Stimulated activated naive B cell treated with anti-CD40 and anti-IgM and Interleukin-4, amounts not matched to agents 10 μg/mL and 1 μg/mL and 100 μg/mL, for 72 hours (primary cell): ENCODE measurements around the gene RBBP8NL.

ENCODE experiments used
- ATAC-seq, 2 donors: fragments of 150-1000 bp; cut with Tn5 transposase; replicated peaks; 2 replicates each; pipeline ENCODE4 v1.10.0; 2021; ENCODE audit warnings: moderate library complexity in 1 of 2
- DNase-seq: peaks from one replicate; pipeline ENCODE4 v3.0.0; 2021
- H3K27ac Mint-ChIP-seq: one replicate; pipeline ENCODE4 v1.8.0; 2022; ENCODE audit warnings: mild to moderate bottlenecking, mixed read lengths
- H3K27me3 Mint-ChIP-seq, 2 donors: one replicate each; pipeline ENCODE4 v1.8.0; 2022; ENCODE audit warnings: mixed read lengths in 2 of 2
- H3K36me3 Mint-ChIP-seq, 2 donors: one replicate each; pipeline ENCODE4 v1.8.0; 2022; ENCODE audit warnings: mixed read lengths in 2 of 2, mild to moderate bottlenecking in 1 of 2
- H3K4me1 Mint-ChIP-seq, 2 donors: one replicate each; pipeline ENCODE4 v1.8.0; 2022; ENCODE audit warnings: mixed read lengths in 2 of 2, mild to moderate bottlenecking in 1 of 2
- H3K4me3 Mint-ChIP-seq, 2 donors: one replicate each; pipeline ENCODE4 v1.8.0; 2022; ENCODE audit warnings: mild to moderate bottlenecking in 2 of 2, mixed read lengths in 2 of 2, moderate library complexity in 1 of 2
- H3K9me3 Mint-ChIP-seq, 2 donors: one replicate each; pipeline ENCODE4 v1.8.0; 2022; ENCODE audit warnings: mixed read lengths in 2 of 2, mild to moderate bottlenecking in 1 of 2

RBBP8NL gene

GRCh38 chr20:62466806-62467537 is 39.6 kb upstream of the RBBP8NL start:
- DNase-seq (no peak), ATAC-seq (peak in 1 of 2 donors; percentile 23)
- Mint-ChIP-seq H3K36me3 (no peaks in the 10 kb centered on the region), H3K9me3 (no peaks in the 10 kb centered on the region), H3K27ac (no peak overlapping the region), H3K4me3 (no peak overlapping the region), H3K27me3 (peaks cover 26% of the 10 kb centered on the region in 2 donors), H3K4me1 (peaks cover 0 to 1% of the 10 kb centered on the region in 2 donors)

- DNase-seq (no peak), ATAC-seq (no peak)
- no peaks in the 10 kb centered on the region for H3K9me3 Mint-ChIP-seq
- H3K4me3 Mint-ChIP-seq, result no peak overlapping the region
- no peaks in the 10 kb centered on the region for H3K36me3 Mint-ChIP-seq
- no peak overlapping the region for H3K27ac Mint-ChIP-seq
- H3K4me1 Mint-ChIP-seq, result no peaks in the 10 kb centered on the region
- peaks cover 22 to 23% of the 10 kb centered on the region in 2 donors for H3K27me3 Mint-ChIP-seq
Observed at GRCh38 chr20:62466072-62466760, 38.9 kb upstream of the RBBP8NL start.

- Mint-ChIP-seq H3K4me1 (no peaks in the 10 kb centered on the region), H3K27me3 (peaks cover 12 to 24% of the 10 kb centered on the region in 2 donors), H3K27ac (no peak overlapping the region), H3K36me3 (no peaks in the 10 kb centered on the region), H3K4me3 (no peak overlapping the region), H3K9me3 (no peaks in the 10 kb centered on the region)
- ATAC-seq (no peak), DNase-seq (no peak)
Observed at GRCh38 chr20:62464990-62465389, 37.7 kb upstream of the RBBP8NL start.

GRCh38 chr20:62464425-62464770 is 37.1 kb upstream of the RBBP8NL start:
- ATAC-seq (no peak), DNase-seq (no peak)
- Mint-ChIP-seq H3K4me1 (no peaks in the 10 kb centered on the region), H3K36me3 (no peaks in the 10 kb centered on the region), H3K27me3 (peaks cover 7 to 18% of the 10 kb centered on the region in 2 donors), H3K9me3 (no peaks in the 10 kb centered on the region), H3K4me3 (no peak overlapping the region), H3K27ac (no peak overlapping the region)

- peaks cover 3 to 14% of the 10 kb centered on the region in 2 donors for H3K27me3 Mint-ChIP-seq
- no peak overlapping the region for H3K4me3 Mint-ChIP-seq
- H3K4me1 Mint-ChIP-seq, result no peaks in the 10 kb centered on the region
Observed at GRCh38 chr20:62463651-62464424, 36.5 kb upstream of the RBBP8NL start.

GRCh38 chr20:62462976-62463592 is 35.7 kb upstream of the RBBP8NL start:
- peaks cover 4 to 14% of the 10 kb centered on the region in 2 donors for H3K27me3 Mint-ChIP-seq
- no peak overlapping the region for H3K27ac Mint-ChIP-seq
- peaks cover 0 to 2% of the 10 kb centered on the region in 2 donors for H3K4me1 Mint-ChIP-seq
- H3K36me3 Mint-ChIP-seq, result no peaks in the 10 kb centered on the region
- ATAC-seq (no peak), DNase-seq (no peak)
- H3K9me3 Mint-ChIP-seq, result no peaks in the 10 kb centered on the region
- no peak overlapping the region for H3K4me3 Mint-ChIP-seq

More at GRCh38 chr20:62463651-62464424, 36.5 kb upstream of the RBBP8NL start:
- H3K27ac Mint-ChIP-seq, result no peak overlapping the region
- no peaks in the 10 kb centered on the region for H3K9me3 Mint-ChIP-seq
- H3K36me3 Mint-ChIP-seq, result no peaks in the 10 kb centered on the region
- DNase-seq (no peak), ATAC-seq (no peak)

- no peak for DNase-seq
- Mint-ChIP-seq H3K36me3 (no peaks in the 10 kb centered on the region), H3K27me3 (peaks cover 6 to 25% of the 10 kb centered on the region in 2 donors), H3K4me1 (peaks cover 0 to 2% of the 10 kb centered on the region in 2 donors), H3K27ac (no peak overlapping the region), H3K4me3 (no peak overlapping the region), H3K9me3 (no peaks in the 10 kb centered on the region)
- ATAC-seq, result no peak
Observed at GRCh38 chr20:62461834-62462233, 34.5 kb upstream of the RBBP8NL start.

- no peak overlapping the region for H3K4me3 Mint-ChIP-seq
- H3K36me3 Mint-ChIP-seq, result no peaks in the 10 kb centered on the region
- H3K9me3 Mint-ChIP-seq, result no peaks in the 10 kb centered on the region
- no peak overlapping the region for H3K27ac Mint-ChIP-seq
- peaks cover 0 to 2% of the 10 kb centered on the region in 2 donors for H3K4me1 Mint-ChIP-seq
- ATAC-seq, result no peak
- DNase-seq, result no peak
- H3K27me3 Mint-ChIP-seq, result peaks cover 9 to 31% of the 10 kb centered on the region in 2 donors
Observed at GRCh38 chr20:62461157-62461556, 33.8 kb upstream of the RBBP8NL start.

GRCh38 chr20:62460678-62461077 is 33.3 kb upstream of the RBBP8NL start:
- Mint-ChIP-seq H3K9me3 (no peaks in the 10 kb centered on the region), H3K36me3 (no peaks in the 10 kb centered on the region), H3K27me3 (peaks cover 11 to 34% of the 10 kb centered on the region in 2 donors), H3K27ac (no peak overlapping the region), H3K4me1 (peaks cover 0 to 2% of the 10 kb centered on the region in 2 donors), H3K4me3 (no peak overlapping the region)
- ATAC-seq, result no peak
- DNase-seq, result no peak

GRCh38 chr20:62459488-62459887 is 32.1 kb upstream of the RBBP8NL start:
- peaks cover 0 to 2% of the 10 kb centered on the region in 2 donors for H3K4me1 Mint-ChIP-seq
- H3K9me3 Mint-ChIP-seq, result no peaks in the 10 kb centered on the region
- peaks cover 14 to 38% of the 10 kb centered on the region in 2 donors for H3K27me3 Mint-ChIP-seq
- H3K36me3 Mint-ChIP-seq, result no peaks in the 10 kb centered on the region
- H3K4me3 Mint-ChIP-seq, result no peak overlapping the region
- DNase-seq, result no peak
- ATAC-seq, result no peak
- no peak overlapping the region for H3K27ac Mint-ChIP-seq

- no peaks in the 10 kb centered on the region for H3K9me3 Mint-ChIP-seq
- no peaks in the 10 kb centered on the region for H3K36me3 Mint-ChIP-seq
- no peak for ATAC-seq
- no peak overlapping the region for H3K4me3 Mint-ChIP-seq
- no peak overlapping the region for H3K27ac Mint-ChIP-seq
- peaks cover 15 to 45% of the 10 kb centered on the region in 2 donors for H3K27me3 Mint-ChIP-seq
- DNase-seq, result no peak
- H3K4me1 Mint-ChIP-seq, result peaks cover 0 to 2% of the 10 kb centered on the region in 2 donors
Observed at GRCh38 chr20:62458275-62459251, 31.2 kb upstream of the RBBP8NL start.

GRCh38 chr20:62457831-62458230 is 30.5 kb upstream of the RBBP8NL start:
- Mint-ChIP-seq H3K27ac (no peak overlapping the region), H3K36me3 (no peaks in the 10 kb centered on the region), H3K9me3 (no peaks in the 10 kb centered on the region), H3K4me3 (no peak overlapping the region), H3K4me1 (peaks cover 0 to 2% of the 10 kb centered on the region in 2 donors), H3K27me3 (peaks cover 19 to 52% of the 10 kb centered on the region in 2 donors)
- ATAC-seq (no peak), DNase-seq (no peak)

GRCh38 chr20:62457098-62457497 is 29.8 kb upstream of the RBBP8NL start:
- Mint-ChIP-seq H3K4me3 (no peak overlapping the region), H3K36me3 (no peaks in the 10 kb centered on the region), H3K27ac (no peak overlapping the region), H3K27me3 (peaks cover 23 to 58% of the 10 kb centered on the region in 2 donors), H3K4me1 (peaks cover 0 to 2% of the 10 kb centered on the region in 2 donors), H3K9me3 (no peaks in the 10 kb centered on the region)
- DNase-seq, result no peak
- no peak for ATAC-seq
